Loucy (cell line): Measurements from ENCODE around the gene KRT82.

Experiments
- H2AFZ ChIP-seq: fragments of 200-600 bp; sonication (generic); 2 replicates; pipeline ENCODE4 v1.6.0; 2016; ENCODE audit warnings: antibody characterized with exemption, mild to moderate bottlenecking, low read length, moderate library complexity
- H3F3A ChIP-seq: fragments of 200-600 bp; 2 replicates; pipeline ENCODE4 v1.6.0; 2016; ENCODE audit warnings: antibody characterized with exemption, low read depth, mild to moderate bottlenecking
- H3K27me3 ChIP-seq: fragments of 200-600 bp; sonication (generic); 2 replicates; pipeline ENCODE4 v1.6.1; 2014; ENCODE audit warnings: low read length, mild to moderate bottlenecking; ENCODE audit not compliant: insufficient read depth, poor library complexity, severe bottlenecking
- H3K36me3 ChIP-seq: fragments of 200-600 bp; sonication (generic); 2 replicates; pipeline ENCODE4 v1.6.1; 2016; ENCODE audit warnings: low read length; ENCODE audit not compliant: insufficient read depth
- H3K4me1 ChIP-seq: fragments of 200-600 bp; sonication (generic); 2 replicates; pipeline ENCODE4 v1.5.1; 2014; ENCODE audit warnings: low read length, mild to moderate bottlenecking; ENCODE audit not compliant: insufficient read depth, poor library complexity, severe bottlenecking
- H3K4me2 ChIP-seq: fragments of 200-600 bp; sonication (generic); 2 replicates; pipeline ENCODE4 v1.6.0; 2014; ENCODE audit warnings: antibody characterized with exemption, low read length, low read depth, mild to moderate bottlenecking; ENCODE audit not compliant: poor library complexity, severe bottlenecking
- H3K4me3 ChIP-seq: fragments of 200-600 bp; sonication (generic); 2 replicates; pipeline ENCODE4 v1.5.1; 2014; ENCODE audit warnings: low read length, mild to moderate bottlenecking, mixed read lengths; ENCODE audit not compliant: poor library complexity, severe bottlenecking
- H3K79me2 ChIP-seq: fragments of 200-600 bp; sonication (generic); 2 replicates; pipeline ENCODE4 v1.6.1; 2014; ENCODE audit warnings: low read length; ENCODE audit not compliant: insufficient read depth
- H3K9ac ChIP-seq: fragments of 200-600 bp; sonication (generic); 2 replicates; pipeline ENCODE4 v1.6.0; 2014; ENCODE audit warnings: mild to moderate bottlenecking, low read depth, low read length, moderate library complexity; ENCODE audit not compliant: poor library complexity, severe bottlenecking
- H3K9me2 ChIP-seq: fragments of 200-600 bp; sonication (generic); replicated peaks from 2 replicates; pipeline ENCODE4 v1.6.1; 2016; ENCODE audit warnings: low read depth, low read length, mixed read lengths
- H3K9me3 ChIP-seq: fragments of 200-600 bp; sonication (generic); 2 replicates; pipeline ENCODE4 v1.6.1; 2014; ENCODE audit warnings: mild to moderate bottlenecking, antibody characterized with exemption, low read length, low read depth; ENCODE audit not compliant: insufficient read depth
- H4K20me1 ChIP-seq: fragments of 200-600 bp; sonication (generic); 2 replicates; pipeline ENCODE4 v1.6.0; 2014; ENCODE audit warnings: antibody characterized with exemption, low read length, mild to moderate bottlenecking; ENCODE audit not compliant: insufficient read depth, poor library complexity, severe bottlenecking
- EZH2phosphoT487 ChIP-seq: fragments of 200-600 bp; IDR thresholded peaks from 2 replicates; pipeline ENCODE4 v1.6.1; 2018; ENCODE audit warnings: antibody characterized with exemption, mild to moderate bottlenecking, moderate library complexity, borderline replicate concordance
- TF ChIP-seq, protein P1 (sequence below): fragments of 200-600 bp; sonication (generic); conservative IDR thresholded peaks from 2 replicates; pipeline ENCODE4 v1.5.1; 2014; ENCODE audit warnings: mild to moderate bottlenecking, antibody characterized with exemption, low read length

The KRT82 gene

DNA sequence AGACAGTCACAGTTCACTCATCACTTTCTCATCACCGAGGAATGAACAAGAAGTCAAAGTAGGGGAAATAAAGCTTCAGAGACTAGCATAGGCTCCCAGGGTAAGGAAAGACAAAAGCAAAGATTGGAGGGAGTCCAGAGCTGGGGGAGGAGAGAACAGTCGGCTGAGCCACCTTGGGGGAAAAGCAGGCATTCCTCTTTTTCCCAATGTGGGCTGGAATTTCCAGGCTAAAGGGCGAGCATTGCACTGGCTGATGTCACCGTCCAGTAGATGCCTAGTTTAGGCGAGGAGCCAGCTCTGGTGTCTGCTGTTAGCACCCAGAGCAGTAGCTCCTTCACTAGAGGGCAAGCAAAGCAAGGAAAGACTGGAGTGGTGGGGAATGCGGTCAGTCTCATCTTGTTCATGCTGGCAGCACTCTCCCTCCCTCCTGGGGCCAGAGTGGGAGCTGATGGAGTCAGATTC, 36.5 kb upstream of the KRT82 start:
- H3K9me3 ChIP-seq: no peaks in the 10 kb centered on the region
- H3K9me2 ChIP-seq: no peaks in the 10 kb centered on the region
- H3K4me1 ChIP-seq: no peaks in the 10 kb centered on the region
- no peak overlapping the region for H2AFZ ChIP-seq
- H3K36me3 ChIP-seq: no peaks in the 10 kb centered on the region
- H3F3A ChIP-seq: no peaks in the 10 kb centered on the region
- no peak overlapping the region for H3K9ac ChIP-seq
- H3K4me3 ChIP-seq: no peak overlapping the region
- no peak for TF ChIP-seq EZH2phosphoT487
- TF ChIP-seq, protein P1, sequence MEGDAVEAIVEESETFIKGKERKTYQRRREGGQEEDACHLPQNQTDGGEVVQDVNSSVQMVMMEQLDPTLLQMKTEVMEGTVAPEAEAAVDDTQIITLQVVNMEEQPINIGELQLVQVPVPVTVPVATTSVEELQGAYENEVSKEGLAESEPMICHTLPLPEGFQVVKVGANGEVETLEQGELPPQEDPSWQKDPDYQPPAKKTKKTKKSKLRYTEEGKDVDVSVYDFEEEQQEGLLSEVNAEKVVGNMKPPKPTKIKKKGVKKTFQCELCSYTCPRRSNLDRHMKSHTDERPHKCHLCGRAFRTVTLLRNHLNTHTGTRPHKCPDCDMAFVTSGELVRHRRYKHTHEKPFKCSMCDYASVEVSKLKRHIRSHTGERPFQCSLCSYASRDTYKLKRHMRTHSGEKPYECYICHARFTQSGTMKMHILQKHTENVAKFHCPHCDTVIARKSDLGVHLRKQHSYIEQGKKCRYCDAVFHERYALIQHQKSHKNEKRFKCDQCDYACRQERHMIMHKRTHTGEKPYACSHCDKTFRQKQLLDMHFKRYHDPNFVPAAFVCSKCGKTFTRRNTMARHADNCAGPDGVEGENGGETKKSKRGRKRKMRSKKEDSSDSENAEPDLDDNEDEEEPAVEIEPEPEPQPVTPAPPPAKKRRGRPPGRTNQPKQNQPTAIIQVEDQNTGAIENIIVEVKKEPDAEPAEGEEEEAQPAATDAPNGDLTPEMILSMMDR: no peak
- H4K20me1 ChIP-seq: no peaks in the 10 kb centered on the region
- no peaks in the 10 kb centered on the region for H3K79me2 ChIP-seq
- H3K4me2 ChIP-seq: no peak overlapping the region
- H3K27me3 ChIP-seq: no peaks in the 10 kb centered on the region

DNA sequence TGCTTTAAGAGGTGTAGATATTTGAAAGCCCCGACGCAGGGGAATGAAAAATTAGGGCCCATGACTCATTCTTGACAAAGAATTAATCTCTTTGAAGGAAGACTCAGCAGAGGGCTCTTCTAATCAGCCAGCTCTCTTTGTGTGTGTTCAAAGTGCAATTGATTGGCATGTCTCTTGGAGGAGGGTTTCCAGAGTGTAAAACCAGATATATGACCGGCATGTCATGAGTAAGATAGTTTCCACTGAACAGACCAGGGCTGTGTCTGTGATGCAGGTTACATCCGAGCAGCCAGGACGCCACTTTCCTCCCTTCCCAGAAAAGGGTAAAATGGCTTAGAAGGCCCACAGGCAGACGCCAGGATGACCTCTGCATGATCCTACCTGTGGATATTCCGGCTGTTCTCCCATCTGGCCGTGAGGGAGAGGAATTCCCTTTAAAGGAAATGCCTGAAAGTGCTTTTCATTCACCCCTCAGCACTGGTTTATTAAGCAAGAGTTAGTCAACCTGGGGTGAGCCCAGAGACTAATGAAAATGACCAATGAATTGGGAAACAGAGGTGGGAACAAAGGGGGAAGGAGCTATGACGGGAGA, 35.3 kb upstream of the KRT82 start:
- TF ChIP-seq EZH2phosphoT487: no peak
- TF ChIP-seq, protein P1: no peak
- H3K9me3 ChIP-seq: no peaks in the 10 kb centered on the region
- H2AFZ ChIP-seq: no peak overlapping the region
- H3F3A ChIP-seq: no peaks in the 10 kb centered on the region
- H3K79me2 ChIP-seq: no peaks in the 10 kb centered on the region
- H3K27me3 ChIP-seq: no peaks in the 10 kb centered on the region
- H3K4me1 ChIP-seq: no peaks in the 10 kb centered on the region
- no peak overlapping the region for H3K4me2 ChIP-seq
- no peaks in the 10 kb centered on the region for H3K9me2 ChIP-seq
- H3K4me3 ChIP-seq: no peak overlapping the region
- H3K36me3 ChIP-seq: no peaks in the 10 kb centered on the region
- no peak overlapping the region for H3K9ac ChIP-seq
- H4K20me1 ChIP-seq: no peaks in the 10 kb centered on the region

DNA sequence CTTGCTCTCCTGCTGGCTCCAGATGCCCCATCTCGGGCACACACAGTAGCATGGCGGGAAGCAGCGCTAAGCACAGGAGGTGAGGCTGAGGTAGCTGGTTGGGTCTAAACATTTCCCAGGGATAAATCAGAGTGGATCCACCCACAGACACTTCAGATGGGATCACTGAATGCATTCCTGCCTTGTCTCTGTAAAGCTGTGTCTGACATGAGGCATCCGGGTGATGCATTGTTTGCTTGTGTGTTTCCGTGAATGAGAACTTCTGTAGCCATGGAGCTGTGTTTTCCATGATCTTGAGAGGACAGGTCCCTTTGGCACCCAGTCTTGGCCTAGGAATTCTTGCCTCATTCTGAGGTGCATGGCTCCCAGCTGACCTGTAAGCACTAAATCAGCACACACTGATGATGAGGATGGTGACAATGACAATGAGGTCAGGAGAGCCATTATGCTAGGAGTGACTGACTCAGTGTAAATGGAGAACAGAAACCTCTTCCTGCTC, 34.7 kb upstream of the KRT82 start:
- H3K4me2 ChIP-seq: no peak overlapping the region
- no peaks in the 10 kb centered on the region for H3F3A ChIP-seq
- H4K20me1 ChIP-seq: no peaks in the 10 kb centered on the region
- no peaks in the 10 kb centered on the region for H3K36me3 ChIP-seq
- no peak overlapping the region for H3K4me3 ChIP-seq
- H3K9me2 ChIP-seq: no peaks in the 10 kb centered on the region
- no peaks in the 10 kb centered on the region for H3K4me1 ChIP-seq
- H3K27me3 ChIP-seq: no peaks in the 10 kb centered on the region
- no peak overlapping the region for H2AFZ ChIP-seq
- H3K9me3 ChIP-seq: no peaks in the 10 kb centered on the region
- H3K9ac ChIP-seq: no peak overlapping the region
- TF ChIP-seq, protein P1: no peak
- no peak for TF ChIP-seq EZH2phosphoT487
- no peaks in the 10 kb centered on the region for H3K79me2 ChIP-seq
